Effector memory CD4-positive, alpha-beta T cell (primary cell): ENCODE data around the gene ANKRD33.
"Not testable (repeated sequence)": the region's sequence is repeated elsewhere in the genome, so short reads cannot be mapped to it uniquely, and the experiment has no call there.

Source experiments
- DNase-seq, 3 donors: peaks; one replicate each; pipeline ENCODE4 v3.0.0-alpha.2; 2020
- H3K27ac ChIP-seq: 2 replicates; pipeline ENCODE4 v1.7.0; 2013; ENCODE audit warnings: mild to moderate bottlenecking, low read length, moderate library complexity; ENCODE audit not compliant: insufficient read depth, poor library complexity, severe bottlenecking
- H3K27me3 ChIP-seq: replicated peaks from 2 replicates; pipeline ENCODE4 v1.7.0; 2013; ENCODE audit warnings: mild to moderate bottlenecking, low read length; ENCODE audit not compliant: insufficient read depth, control insufficient read depth, poor library complexity, severe bottlenecking
- H3K36me3 ChIP-seq: 2 replicates; pipeline ENCODE4 v1.7.0; 2013; ENCODE audit warnings: mild to moderate bottlenecking, low read length, moderate library complexity; ENCODE audit not compliant: control insufficient read depth, insufficient read depth
- H3K4me1 ChIP-seq: 2 replicates; pipeline ENCODE4 v1.7.0; 2013; ENCODE audit warnings: low read length, mild to moderate bottlenecking; ENCODE audit not compliant: control insufficient read depth, insufficient read depth, poor library complexity, severe bottlenecking
- H3K4me3 ChIP-seq: 2 replicates; pipeline ENCODE4 v1.7.0; 2013; ENCODE audit warnings: low read length, low read depth, mild to moderate bottlenecking; ENCODE audit not compliant: insufficient read depth, poor library complexity, severe bottlenecking
- H3K9me3 ChIP-seq: 2 replicates; pipeline ENCODE4 v1.7.0; 2013; ENCODE audit warnings: mild to moderate bottlenecking, low read length, moderate library complexity; ENCODE audit not compliant: control insufficient read depth

ANKRD33 gene

GRCh38 chr12:51874486-51874885 is 13.4 kb upstream of the ANKRD33 start:
- Histone ChIP-seq H3K27ac (no peak overlapping the region), H3K4me1 (no peaks in the 10 kb centered on the region), H3K36me3 (no peaks in the 10 kb centered on the region), H3K27me3 (no peaks in the 10 kb centered on the region), H3K4me3 (no peak overlapping the region), H3K9me3 (no peaks in the 10 kb centered on the region)
- no peak for DNase-seq

- Histone ChIP-seq H3K9me3 (no peaks in the 10 kb centered on the region), H3K36me3 (no peaks in the 10 kb centered on the region), H3K4me1 (no peaks in the 10 kb centered on the region), H3K27me3 (no peaks in the 10 kb centered on the region), H3K4me3 (no peak overlapping the region), H3K27ac (no peak overlapping the region)
- DNase-seq, result no peak
Measured at GRCh38 chr12:51879102-51879501, 8.8 kb upstream of the ANKRD33 start.

GRCh38 chr12:51883295-51883694 is 4.6 kb upstream of the ANKRD33 start:
- H3K9me3 ChIP-seq, result no peaks in the 10 kb centered on the region
- no peaks in the 10 kb centered on the region for H3K4me1 ChIP-seq
- H3K36me3 ChIP-seq, result no peaks in the 10 kb centered on the region
- H3K4me3 ChIP-seq, result no peak overlapping the region
- H3K27ac ChIP-seq, result no peak overlapping the region
- H3K27me3 ChIP-seq, result no peaks in the 10 kb centered on the region
- no peak for DNase-seq

GRCh38 chr12:51883998-51884675 is 3.8 kb upstream of the ANKRD33 start:
- Histone ChIP-seq H3K27ac (no peak overlapping the region), H3K27me3 (no peaks in the 10 kb centered on the region), H3K4me3 (no peak overlapping the region), H3K36me3 (no peaks in the 10 kb centered on the region), H3K4me1 (no peaks in the 10 kb centered on the region), H3K9me3 (no peaks in the 10 kb centered on the region)
- DNase-seq, result no peak

GRCh38 chr12:51884676-51885229 is 3.1 kb upstream of the ANKRD33 start:
- Histone ChIP-seq H3K27me3 (no peaks in the 10 kb centered on the region), H3K36me3 (no peaks in the 10 kb centered on the region), H3K27ac (no peak overlapping the region), H3K4me1 (no peaks in the 10 kb centered on the region), H3K9me3 (no peaks in the 10 kb centered on the region), H3K4me3 (no peak overlapping the region)
- DNase-seq, result no peak

GRCh38 chr12:51885294-51886020 is 2.4 kb upstream of the ANKRD33 start:
- H3K36me3 ChIP-seq, H3K27me3 ChIP-seq, H3K4me1 ChIP-seq, H3K27ac ChIP-seq, H3K9me3 ChIP-seq, DNase-seq, H3K4me3 ChIP-seq: not testable (repeated sequence)

- Histone ChIP-seq H3K4me1 (no peaks in the 10 kb centered on the region), H3K27me3 (no peaks in the 10 kb centered on the region), H3K4me3 (no peak overlapping the region), H3K36me3 (no peaks in the 10 kb centered on the region), H3K9me3 (no peaks in the 10 kb centered on the region), H3K27ac (no peak overlapping the region)
- DNase-seq, result peak in 1 of 3 donors; percentile 11
Measured at GRCh38 chr12:51886021-51886710, 1.7 kb upstream of the ANKRD33 start.

GRCh38 chr12:51888316-51889215 is 663 bp downstream of the ANKRD33 start:
- H3K4me1 ChIP-seq, result no peaks in the 10 kb centered on the region
- H3K9me3 ChIP-seq, result no peaks in the 10 kb centered on the region
- H3K36me3 ChIP-seq, result no peaks in the 10 kb centered on the region
- no peak overlapping the region for H3K4me3 ChIP-seq
- H3K27me3 ChIP-seq, result no peaks in the 10 kb centered on the region
- H3K27ac ChIP-seq, result no peak overlapping the region
- DNase-seq, result no peak

GRCh38 chr12:51889216-51890132 is 1.6 kb downstream of the ANKRD33 start:
- no peaks in the 10 kb centered on the region for H3K4me1 ChIP-seq

More at GRCh38 chr12:51889216-51890132, 1.6 kb downstream of the ANKRD33 start:
- Histone ChIP-seq H3K36me3 (no peaks in the 10 kb centered on the region), H3K9me3 (no peaks in the 10 kb centered on the region), H3K4me3 (no peak overlapping the region), H3K27ac (no peak overlapping the region), H3K27me3 (no peaks in the 10 kb centered on the region)
- DNase-seq, result no peak
